Kidney glomerular epithelial cell (primary cell): Measurements from ENCODE around the gene ACOXL.

ENCODE experiments used
- DNase-seq: peaks from one replicate; lab custom pipeline; 2025; lab: John Stamatoyannopoulos, UW

The ACOXL gene

DNA sequence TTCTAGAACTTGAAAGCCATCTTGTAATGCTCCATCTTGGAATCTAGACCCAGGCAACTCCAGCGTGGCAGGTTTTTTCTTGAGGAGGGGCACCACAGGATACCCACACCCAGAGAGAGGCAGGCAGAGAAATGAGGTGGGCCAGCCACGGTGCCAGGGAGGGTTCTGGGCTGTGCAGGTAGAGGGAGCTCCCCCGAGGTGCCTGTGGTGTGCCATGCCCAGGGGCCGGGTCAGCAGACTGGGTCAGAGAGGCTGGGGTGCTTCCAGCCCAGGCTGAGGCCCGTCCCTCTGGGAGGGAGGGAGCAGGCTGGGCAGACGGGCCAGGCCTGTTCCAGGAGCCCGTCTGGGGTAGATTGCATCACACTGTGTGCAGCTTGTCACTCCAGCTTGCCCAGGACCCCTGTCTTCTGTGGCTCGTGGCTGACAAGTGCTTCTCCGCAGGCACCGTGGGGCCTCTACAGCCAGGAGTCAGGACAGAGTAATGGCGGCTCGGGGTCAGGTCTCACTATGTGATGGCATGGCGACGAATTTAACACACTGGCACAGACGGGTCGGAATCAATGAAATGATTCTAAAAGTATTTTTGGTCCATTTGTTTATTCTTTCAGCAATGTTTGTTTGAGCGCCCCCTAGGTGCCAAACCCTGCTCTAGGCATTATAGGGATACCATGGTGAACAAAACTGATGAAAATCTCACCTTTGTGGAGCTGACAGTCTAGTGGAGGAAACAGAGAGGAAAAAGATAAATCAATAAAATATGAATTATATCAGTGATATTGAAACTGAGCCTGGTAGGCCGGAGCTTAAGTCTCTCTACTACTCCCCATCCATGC, 144.0 kb downstream of the ACOXL start:
- DNase-seq = no peak

DNA sequence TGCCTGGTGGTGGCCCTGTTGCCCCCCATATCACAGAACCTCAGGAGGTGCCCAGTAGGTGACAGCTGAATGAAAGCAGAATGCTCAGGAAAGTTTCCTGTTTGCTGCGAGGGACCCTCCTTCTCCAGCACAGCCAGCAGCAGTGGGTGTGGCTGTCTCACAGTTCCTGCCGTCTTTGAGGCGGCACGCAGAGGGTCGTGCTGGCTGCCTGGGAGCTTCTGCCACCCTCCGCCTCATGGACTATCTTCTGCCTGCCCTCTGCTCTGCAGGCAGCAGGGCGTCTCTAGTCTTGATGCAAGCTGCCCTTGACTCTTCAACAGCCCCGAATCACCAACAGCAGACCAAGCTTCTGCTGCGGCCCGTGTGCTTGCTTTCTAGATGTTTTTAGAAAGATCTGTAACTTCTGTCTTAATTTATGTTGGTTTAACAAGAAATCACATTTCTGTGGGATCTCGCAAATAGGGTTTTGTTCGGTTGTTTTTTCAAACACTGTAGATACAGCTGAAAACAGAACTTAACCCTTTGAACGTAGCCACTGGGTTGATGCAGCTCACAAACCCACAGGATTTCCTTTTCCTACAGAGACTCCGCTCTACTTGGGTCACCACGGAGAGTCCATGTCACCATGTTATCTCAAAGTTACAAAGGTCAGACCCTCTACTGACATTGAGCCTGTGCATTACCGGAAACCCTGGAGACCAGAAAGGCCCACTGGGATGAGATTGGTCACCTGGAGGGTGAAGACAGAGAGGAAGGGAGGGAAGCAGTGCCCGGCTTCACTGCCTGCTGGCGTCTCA, 144.9 kb downstream of the ACOXL start:
- no peak for DNase-seq

DNA sequence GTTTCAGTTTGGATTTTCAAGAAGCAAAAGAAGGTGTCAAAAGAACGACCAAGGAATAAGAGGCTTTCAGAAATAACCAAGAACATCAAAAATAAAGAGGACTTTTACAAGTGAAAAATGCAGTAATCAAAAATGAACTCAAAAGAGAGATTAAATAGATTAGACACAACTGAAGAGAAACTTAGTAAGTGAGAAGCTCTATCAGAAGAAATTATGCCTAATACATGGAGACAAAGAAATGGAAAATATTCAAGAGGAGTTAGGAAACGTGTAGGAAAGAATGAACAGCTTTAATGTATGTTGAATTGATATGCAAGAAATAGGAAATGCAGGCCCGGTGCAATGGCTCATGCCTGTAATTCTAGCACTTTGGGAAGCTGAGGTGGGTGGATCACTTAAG, 145.8 kb downstream of the ACOXL start:
- DNase-seq = no peak

DNA sequence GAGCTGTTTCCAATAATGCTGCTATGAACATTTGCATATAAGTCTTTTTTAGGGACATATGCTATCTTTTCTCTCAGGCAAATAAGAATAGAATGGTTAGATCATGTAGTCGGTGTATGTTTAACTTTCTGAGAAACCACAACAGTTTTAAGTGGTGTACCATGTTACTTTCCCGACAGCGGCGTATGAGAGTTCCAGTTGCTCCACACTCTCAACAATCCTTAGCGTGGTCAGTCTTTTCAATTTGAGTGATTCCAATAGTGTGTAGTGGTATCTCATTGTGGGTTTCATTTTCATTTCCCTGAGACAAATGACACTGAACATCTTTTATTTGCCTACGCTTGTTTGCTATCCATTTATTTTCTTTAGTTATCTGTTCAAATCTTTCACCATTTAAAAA, 149.5 kb downstream of the ACOXL start:
- DNase-seq = no peak

DNA sequence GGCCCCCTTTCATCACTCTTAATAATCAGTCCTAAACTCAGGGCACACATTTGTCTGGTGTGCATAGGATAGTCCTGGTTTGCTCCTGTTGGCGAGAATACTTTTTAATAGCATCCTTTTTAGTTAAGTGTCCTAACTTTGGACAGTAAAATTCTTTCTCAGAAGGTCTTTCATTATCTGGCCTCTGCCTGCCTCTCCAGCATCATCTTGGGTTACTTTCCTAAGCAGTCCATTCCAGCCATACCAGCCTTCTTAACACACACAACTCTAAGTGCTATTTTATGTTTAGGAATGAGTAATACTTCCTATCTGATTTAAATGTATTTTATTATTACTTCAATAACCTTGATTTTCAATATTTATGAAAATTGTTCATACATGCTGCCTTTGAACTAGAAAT, 151.0 kb downstream of the ACOXL start:
- DNase-seq = no peak

DNA sequence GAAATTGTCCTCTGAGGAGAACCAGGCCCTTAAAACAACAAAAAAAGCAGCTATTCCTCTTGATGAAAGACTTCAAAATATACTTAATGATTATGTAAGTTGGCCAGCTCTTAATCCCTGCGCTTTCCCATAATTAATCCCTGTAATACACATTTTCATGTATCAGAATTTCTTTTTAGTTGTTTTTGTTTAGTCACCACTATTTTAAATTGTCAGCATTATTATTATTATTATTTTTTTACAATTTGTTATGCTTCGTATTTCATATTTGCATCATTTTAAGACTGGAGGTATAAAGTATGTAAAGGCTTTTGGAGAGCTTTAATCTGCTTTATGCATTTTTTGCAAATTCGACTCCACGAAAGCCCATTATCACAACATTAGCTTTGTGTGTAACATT, 152.9 kb downstream of the ACOXL start:
- DNase-seq = no peak

DNA sequence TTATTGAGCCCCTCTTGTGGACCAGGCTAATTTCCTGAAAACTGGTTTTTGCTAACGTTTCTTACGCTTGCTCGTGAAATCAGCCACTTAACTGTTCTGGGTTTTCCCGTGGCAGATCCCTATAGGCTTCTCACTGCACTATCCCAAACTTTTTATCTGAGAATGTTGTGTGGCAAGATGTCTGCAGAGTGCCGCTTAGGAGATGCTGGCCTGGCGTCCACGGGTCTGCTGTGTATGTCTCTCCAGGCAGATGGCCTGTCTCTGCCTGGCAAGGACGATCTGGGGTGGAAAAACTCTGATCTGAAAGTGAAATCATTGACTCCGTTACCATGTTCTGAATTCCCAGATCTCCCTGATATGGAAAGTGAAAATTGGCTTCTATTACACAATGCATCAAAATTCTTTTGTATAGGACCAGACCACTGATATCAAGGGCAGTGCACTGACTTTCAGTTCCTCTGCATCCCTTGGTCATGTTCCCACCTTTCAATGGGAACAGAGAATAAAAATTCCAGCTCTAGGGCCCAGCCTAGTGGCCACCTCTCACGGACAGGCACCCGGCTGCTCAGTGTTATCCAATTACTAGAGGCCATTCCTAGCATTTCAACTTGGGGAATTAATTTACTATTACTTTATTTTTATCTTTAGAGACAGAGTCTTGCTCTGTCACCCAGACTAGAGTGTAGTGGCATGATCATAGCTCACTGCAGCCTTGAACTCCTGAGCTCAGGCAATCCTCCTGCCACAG, 154.6 kb downstream of the ACOXL start:
- DNase-seq = no peak

DNA sequence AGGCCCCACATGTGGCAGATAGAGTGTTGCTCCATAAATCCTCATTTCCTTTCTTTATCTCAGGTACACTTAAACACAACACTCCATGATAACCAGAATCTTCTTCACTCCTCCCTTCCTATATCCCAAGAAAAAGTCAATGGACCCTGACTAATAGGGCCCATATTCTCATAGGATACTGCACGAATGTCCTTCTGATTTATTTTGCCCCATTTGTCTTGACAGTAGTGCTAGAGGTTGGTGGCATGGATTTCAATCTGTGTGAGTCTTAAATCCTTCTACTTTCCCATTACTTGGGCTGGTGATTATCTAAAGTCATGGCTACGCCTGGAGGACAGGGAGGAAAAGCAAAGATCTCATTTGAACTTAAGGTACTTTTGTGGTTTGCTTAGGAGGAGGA, 156.0 kb downstream of the ACOXL start:
- DNase-seq = no peak

DNA sequence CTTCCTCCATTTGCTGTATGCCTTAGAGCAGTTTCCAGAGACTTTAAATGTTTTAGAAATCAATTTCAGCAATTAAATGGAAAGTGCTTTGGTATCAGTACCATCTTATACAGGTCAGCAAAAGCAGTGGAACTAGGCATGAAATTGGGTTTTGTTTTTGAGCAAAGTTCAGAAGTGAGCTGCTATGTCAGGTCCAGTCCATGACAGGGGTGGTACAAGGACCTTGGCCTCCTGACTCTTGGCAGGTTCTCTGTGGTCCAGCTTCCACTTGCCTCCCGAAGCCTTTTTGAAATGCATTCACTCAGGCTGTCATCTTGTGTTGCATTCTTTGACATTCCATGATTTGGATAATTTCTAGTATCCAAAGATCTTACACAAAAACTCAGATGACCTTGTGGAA, 159.3 kb downstream of the ACOXL start:
- DNase-seq = no peak

DNA sequence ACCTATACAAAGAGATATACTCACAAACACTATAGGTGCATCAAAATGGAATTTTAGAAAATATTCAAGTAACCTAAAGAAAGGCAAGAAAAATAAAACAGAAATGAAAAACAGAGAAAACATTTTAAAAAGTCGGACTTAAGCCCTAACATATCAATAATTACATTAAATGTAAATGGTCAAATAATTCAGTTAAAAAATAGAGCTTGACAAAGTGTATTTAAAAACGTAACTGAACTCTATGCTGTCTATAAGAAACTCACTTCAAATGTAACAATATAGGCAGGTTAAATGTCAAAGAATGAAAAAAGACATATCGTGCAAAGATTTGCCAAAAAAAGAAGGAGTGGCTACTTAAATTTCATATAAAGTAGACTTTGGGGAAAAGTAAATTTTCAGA, 163.9 kb downstream of the ACOXL start:
- DNase-seq = no peak

DNA sequence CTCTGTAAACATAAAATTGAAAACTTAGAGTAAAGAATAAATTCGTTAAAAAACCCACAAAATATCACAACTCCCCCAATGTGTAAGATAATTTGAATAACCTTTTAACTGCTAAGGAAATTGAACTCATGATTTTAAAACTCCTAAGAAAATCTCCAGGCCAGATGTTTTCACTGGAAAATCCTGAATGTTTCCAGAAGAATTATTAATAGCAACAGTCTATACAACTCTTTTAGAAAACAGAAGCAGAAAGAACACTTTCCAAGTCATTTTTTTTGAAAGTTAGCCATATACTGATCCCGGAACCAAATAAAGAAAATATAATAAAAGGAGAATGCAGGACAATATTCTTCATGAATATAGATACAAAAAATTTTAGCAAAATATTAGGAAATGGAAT, 165.6 kb downstream of the ACOXL start:
- no peak for DNase-seq

DNA sequence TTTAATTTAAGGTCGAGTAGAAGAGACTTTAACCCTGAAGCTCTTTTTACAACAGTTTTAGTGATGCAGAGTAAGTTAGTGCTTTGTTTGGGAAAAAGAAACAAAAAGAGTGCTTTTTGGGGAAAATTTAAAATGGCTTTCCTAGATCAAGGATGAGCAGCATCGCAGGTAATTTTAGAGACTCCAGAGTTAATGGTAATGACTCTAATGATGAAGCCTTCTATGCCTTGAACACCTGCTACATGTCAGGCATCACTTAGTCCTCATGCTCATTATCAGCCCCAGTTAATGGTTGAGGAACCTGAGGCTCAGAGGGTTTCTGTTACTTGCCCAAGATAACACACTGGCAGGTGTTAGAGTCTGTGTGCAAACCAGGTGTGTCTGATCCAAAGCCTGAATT, 167.8 kb downstream of the ACOXL start:
- no peak for DNase-seq

DNA sequence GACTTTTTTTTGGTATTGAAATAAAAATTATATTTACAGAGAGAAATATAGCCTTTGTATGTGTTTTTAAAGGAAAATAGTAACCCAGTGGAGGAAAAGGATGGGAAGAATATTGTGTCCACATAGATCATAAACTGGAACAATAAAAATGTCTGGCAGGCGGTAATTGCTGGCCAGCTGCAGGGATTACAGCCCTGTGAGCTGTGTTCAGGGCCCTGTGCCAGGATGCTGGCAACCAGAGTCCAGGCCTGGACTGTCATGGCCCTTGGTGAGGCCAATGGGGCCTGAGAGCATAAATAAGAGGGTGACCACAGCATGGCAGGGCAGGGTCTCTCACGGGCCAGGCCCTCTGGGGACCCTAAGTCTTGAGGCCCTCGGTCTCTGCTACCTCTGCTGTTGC, 171.2 kb downstream of the ACOXL start:
- DNase-seq = no peak

DNA sequence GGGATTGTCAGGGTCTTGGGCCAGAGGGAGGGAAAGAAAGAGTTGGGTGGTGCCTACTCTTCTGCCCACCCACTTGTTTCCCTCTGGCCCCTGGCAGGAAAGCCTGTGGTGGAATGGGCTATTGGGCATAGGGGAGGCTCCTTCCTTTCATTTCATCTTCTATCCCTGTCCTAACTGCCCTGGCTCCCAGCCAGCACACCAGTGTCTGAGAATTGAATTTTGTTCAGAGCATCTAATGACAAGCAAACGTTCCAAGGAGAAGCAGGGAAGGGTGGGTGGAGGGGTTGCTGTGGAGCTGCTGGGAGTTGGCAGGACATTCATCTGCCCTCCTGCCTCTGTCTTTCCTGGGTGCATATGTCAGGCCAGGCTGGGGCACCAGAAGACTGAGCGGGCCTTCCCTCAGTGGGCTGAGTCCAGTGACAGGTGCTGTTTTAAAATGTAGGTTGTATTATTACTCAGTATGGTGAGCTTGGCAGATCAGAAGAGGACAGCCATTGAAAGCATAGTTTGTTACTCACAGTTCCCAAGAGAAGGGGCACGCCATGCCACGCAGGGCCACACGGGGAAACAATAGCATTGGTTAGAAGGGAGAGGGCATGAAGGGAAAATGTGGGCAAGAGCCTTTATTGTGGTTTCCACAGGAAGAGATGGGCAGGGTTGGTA, 171.9 kb downstream of the ACOXL start:
- no peak for DNase-seq

DNA sequence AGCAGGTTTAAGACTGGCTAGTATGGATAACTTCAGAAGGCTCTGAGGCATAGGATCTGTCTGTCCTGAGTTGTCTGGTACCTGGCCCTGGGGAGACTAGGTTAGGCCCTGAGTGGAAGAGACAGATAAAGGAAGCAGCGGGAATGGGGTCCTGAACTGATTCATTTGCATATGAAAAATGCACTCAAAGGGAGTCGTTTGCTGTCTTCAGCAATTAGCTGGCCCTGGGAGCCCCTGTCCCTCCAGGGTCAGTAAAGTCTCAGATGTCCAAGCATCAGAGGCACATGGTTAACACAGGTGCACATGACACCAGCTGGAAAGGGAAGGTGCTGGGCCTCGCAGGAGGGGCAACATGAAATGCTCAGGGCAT, 172.4 kb downstream of the ACOXL start:
- no peak for DNase-seq

DNA sequence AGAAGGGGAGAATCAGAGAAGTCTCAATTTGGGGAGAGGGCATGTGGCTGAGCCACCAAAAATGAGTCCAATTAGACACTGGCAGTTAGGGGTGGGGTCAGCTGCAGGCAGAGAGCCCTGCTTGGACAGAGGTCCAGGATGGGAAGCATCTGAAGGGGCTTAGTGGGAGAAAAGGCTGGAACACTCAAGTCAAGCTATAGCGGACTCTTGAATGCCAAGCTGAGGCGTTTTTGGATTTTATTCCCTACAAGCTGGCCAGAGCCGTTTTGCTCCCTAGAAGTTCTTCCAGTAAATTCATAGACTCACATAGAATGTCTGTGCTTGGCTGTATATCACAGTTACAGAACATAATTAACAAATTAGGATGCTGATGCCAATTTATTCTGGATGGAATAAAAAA, 172.8 kb downstream of the ACOXL start:
- DNase-seq = no peak

DNA sequence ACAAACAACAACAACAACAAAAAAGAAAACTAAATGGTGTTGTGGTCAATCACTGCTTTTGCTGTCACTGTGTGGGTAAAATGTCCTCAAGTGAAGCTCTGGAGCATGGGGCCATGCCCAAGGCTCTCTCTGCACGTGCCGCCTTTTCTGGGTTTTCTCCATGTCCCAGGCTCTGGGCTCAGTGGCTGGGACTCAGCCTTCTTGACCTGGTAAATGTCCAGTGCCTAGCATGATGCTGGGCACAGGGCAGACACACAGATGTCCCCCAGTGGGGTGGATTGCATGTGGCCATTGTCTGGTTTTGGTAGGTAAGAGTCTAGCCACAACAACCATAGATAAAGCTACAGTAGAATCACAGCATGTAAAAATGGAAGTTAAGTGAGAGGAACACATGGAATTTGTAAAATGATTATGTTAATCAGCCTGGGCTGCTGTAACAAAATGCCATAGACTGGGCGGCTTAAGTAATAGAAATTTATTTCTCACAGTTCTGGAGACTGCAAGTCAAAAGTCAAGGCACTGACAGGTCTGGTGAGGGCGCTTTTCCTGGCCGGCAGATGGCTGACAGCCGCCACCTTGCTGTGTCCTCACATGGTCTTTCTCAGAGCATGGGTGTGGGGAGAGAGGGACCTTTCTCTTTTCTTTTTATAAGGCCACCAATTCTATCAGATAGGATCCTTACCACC, 174.4 kb downstream of the ACOXL start:
- no peak for DNase-seq

DNA sequence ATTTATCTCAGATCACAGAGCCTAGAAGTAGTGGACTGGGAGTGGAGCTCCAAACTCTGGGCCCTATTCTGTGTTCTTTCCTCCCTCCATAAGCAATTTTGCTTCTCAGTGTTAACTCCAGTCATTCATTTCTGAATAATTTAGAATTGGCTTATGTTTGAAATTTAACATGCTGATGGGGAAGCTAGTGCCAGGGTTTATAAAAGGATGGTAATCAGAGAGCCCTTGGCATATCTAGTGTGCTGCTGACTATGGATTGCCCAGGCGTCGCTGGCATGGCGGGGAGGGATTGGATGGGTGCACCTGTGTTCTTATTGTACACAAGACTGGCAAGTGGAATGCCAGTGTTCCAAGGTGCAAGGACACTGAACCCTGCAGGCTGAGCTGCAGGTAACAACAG, 177.1 kb downstream of the ACOXL start:
- no peak for DNase-seq

DNA sequence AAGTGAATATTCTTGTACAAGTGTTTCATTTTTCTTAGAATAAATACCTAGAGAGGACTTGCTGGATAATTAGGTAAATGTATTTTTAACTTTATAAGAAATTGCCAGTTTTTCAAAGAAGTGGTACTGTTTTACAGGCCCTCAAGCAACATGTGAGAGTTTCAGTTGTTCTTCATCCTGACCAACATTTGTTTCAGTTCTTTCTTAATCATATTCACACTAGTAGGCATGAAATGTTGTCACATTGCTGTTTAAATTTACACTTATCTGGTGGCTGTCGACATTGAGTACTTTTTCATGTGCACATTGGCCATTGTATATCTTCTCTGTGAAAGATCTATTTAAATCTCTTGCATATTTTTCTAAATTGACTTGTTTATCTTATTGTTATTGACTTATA, 178.1 kb downstream of the ACOXL start:
- no peak for DNase-seq

DNA sequence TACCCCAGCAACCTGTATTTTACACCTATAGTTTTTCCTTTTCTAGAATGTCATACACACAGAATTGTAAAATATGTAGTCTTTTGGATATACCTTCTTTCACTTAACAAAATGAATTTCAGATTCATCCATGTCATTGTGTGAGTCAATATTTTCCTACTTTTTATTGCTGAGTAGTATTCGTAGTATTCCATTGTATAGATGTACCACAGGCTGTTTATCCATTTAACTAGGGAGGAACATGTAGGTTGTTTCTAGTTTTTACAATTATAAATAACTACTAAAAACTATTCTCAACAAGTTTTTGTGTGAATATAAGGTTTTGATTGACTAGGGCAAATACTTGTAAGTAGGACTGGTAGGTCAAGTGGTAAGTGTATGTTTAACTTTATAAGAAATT, 187.4 kb downstream of the ACOXL start:
- DNase-seq = no peak

DNA sequence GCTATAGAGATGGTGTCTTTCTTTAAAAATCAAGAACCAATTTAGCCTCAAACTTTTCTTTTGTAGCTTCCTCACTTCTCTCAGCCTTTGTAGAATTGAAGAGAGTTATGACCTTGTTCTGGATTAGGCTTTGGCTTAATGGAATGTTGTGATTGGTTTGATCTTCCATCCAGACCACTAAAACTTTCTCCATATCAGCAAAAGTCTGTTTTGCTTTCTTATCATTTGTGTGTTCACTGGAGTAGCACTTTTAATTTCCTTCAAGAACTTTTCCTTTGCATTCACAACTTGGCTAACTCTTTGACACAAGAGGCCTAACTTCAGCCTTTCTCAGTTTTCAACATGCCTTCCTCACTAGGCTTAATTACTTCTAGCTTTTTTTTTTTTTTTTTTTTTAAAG, 193.1 kb downstream of the ACOXL start:
- DNase-seq = no peak

DNA sequence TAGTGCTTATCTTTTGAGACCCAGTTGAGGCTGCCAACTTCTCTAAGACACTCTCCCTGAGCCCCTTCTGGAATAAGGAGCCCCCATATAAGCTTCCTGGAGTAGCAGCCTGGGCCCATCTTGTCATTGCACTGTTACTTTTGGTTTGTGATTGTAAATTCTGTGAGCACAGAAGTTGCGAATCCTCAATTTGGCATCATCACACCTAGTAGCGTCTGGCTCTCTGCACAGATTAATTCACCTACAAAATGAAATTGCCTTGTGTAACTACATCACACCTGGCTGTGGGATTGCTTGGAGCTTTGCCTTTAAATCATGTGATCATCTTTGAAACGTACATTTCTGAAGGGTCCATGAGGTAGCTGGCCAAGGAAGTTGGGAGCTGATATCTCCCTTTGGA, 195.2 kb downstream of the ACOXL start:
- no peak for DNase-seq
